Measurements from ENCODE around the gene SLC35A4.

DNA sequence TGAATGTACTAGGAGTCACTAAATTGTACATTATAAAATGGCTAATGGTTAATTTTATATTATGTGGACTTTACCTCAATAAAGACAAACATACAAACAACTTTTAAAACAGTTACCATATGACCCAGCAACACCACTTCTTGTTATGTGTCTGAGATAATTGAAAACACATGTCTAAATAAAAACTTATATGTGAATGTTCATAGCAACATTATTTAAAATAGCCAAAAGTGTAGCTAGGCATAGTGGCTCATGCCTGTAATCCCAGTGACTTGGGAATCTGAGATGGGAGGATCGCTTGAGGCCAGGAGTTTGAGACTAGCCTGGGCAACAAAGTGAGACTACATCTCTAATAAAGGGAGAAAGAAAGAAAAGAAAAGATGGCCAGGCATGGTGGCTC lies 22.9 kb downstream of the SLC35A4 start:
- TF ChIP-seq, protein P1, sequence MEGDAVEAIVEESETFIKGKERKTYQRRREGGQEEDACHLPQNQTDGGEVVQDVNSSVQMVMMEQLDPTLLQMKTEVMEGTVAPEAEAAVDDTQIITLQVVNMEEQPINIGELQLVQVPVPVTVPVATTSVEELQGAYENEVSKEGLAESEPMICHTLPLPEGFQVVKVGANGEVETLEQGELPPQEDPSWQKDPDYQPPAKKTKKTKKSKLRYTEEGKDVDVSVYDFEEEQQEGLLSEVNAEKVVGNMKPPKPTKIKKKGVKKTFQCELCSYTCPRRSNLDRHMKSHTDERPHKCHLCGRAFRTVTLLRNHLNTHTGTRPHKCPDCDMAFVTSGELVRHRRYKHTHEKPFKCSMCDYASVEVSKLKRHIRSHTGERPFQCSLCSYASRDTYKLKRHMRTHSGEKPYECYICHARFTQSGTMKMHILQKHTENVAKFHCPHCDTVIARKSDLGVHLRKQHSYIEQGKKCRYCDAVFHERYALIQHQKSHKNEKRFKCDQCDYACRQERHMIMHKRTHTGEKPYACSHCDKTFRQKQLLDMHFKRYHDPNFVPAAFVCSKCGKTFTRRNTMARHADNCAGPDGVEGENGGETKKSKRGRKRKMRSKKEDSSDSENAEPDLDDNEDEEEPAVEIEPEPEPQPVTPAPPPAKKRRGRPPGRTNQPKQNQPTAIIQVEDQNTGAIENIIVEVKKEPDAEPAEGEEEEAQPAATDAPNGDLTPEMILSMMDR (IDR thresholded peaks at IDR 0.05), result no peak
- TF ChIP-seq EZH2 (IDR thresholded peaks at IDR 0.05; ENCODE audit: borderline replicate concordance, insufficient read depth, low read depth, low read length, poor library complexity, severe bottlenecking), result no peak

All from B cell (primary cell).